Calu3 (cell line): Measurements from ENCODE around the gene MS4A18. TPM values are rescaled to one million over a fixed set of nuclear protein-coding genes. Genes with fewer than 3 reads are reported as not detected.

Experiments used
- BruUV-seq: library from RNA; stranded (reverse); fragments of 400-500 nt; replicated peaks from 2 replicates; lab custom pipeline; 2021; lab: Mats Ljungman, UMichigan
- CTCF ChIA-PET: fragments of 300-600 bp; sonication (Branson Sonifier 250); formaldehyde crosslinking; loops from one replicate; lab custom pipeline; 2022; ENCODE audit warnings: antibody characterized with exemption; lab: Charles Lee
- DNase-seq: peaks from one replicate; pipeline ENCODE4 v3.0.0; 2022
- H3K27ac Mint-ChIP-seq: one replicate; pipeline ENCODE4 v1.8.0; 2022; ENCODE audit warnings: mixed read lengths; ENCODE audit not compliant: unreplicated experiment
- H3K27me3 Mint-ChIP-seq: one replicate; pipeline ENCODE4 v1.8.0; 2022; ENCODE audit warnings: mixed read lengths; ENCODE audit not compliant: unreplicated experiment
- H3K36me3 Mint-ChIP-seq: one replicate; pipeline ENCODE4 v1.8.0; 2022; ENCODE audit warnings: mild to moderate bottlenecking, moderate library complexity, mixed read lengths; ENCODE audit not compliant: insufficient read depth, unreplicated experiment
- H3K4me1 Mint-ChIP-seq: one replicate; pipeline ENCODE4 v1.8.0; 2022; ENCODE audit warnings: mild to moderate bottlenecking, low read depth, mixed read lengths; ENCODE audit not compliant: unreplicated experiment
- H3K4me3 Mint-ChIP-seq: one replicate; pipeline ENCODE4 v1.8.0; 2022; ENCODE audit warnings: mild to moderate bottlenecking, low read depth, moderate library complexity, mixed read lengths; ENCODE audit not compliant: unreplicated experiment
- H3K9me3 Mint-ChIP-seq: one replicate; pipeline ENCODE4 v1.8.0; 2022; ENCODE audit warnings: low read depth, mixed read lengths; ENCODE audit not compliant: unreplicated experiment
- intact Hi-C: fragments of 100-400 bp; cut with micrococcal nuclease; formaldehyde crosslinking; loops from one replicate; pipeline ENCODE4 v1.10.0; 2022; ENCODE audit not compliant: unreplicated experiment
- total RNA-seq: library from RNA; stranded (reverse); gene quantifications from 2 replicates; pipeline ENCODE4 v1.2.3, GENCODE V29; 2022
- TF ChIP-seq, protein P1 (sequence below): fragments of 200-600 bp; IDR thresholded peaks from one replicate; pipeline ENCODE4 v1.8.0; 2022; ENCODE audit warnings: antibody characterized with exemption; ENCODE audit not compliant: unreplicated experiment

MS4A18 gene
- total RNA-seq, 1 experiment from 2014 or later, result not detected

DNA sequence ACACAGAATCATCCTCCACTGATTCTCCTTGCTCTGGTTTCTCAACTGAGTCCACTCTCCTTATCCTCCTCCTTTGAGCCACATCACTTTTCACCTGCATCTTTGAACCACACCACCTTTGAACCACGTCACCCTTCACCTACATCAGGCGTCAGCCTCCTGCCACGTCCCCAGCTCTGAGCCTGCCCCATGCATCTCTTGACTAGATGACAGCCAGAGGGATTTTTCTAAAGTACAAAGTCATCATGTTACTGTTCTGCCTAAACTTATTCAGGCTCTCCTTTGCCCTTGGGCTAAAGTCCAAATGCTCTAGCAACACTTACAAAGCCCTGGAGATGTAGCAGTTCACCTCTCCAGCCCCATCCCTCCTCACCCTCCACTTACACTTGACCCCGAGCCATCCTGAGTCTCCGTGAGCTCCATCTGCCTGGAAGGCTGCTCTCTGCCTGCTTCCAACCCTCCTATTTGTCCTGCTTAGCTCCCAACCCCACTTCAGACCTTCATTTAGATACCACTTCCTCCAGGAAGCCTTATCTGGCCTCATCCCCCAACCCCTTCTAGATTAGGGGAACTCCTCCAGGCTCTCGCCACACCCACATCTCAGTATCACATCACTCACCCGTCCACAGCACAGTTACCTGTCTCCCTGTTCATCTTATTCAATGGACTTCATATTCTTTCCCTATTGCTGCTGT, 56.9 kb downstream of the MS4A18 start:
- TF ChIP-seq, protein P1, sequence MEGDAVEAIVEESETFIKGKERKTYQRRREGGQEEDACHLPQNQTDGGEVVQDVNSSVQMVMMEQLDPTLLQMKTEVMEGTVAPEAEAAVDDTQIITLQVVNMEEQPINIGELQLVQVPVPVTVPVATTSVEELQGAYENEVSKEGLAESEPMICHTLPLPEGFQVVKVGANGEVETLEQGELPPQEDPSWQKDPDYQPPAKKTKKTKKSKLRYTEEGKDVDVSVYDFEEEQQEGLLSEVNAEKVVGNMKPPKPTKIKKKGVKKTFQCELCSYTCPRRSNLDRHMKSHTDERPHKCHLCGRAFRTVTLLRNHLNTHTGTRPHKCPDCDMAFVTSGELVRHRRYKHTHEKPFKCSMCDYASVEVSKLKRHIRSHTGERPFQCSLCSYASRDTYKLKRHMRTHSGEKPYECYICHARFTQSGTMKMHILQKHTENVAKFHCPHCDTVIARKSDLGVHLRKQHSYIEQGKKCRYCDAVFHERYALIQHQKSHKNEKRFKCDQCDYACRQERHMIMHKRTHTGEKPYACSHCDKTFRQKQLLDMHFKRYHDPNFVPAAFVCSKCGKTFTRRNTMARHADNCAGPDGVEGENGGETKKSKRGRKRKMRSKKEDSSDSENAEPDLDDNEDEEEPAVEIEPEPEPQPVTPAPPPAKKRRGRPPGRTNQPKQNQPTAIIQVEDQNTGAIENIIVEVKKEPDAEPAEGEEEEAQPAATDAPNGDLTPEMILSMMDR, result no peak
- BruUV-seq, result no TSS peak
- peaks cover 14% of the 10 kb centered on the region for H3K27me3 Mint-ChIP-seq
- intact Hi-C loops, result no loop called here
- no peaks in the 10 kb centered on the region for H3K9me3 Mint-ChIP-seq
- H3K27ac Mint-ChIP-seq, result no peak overlapping the region
- CTCF ChIA-PET, result interaction anchor here (0.6 kb wide), 1 partner anchor 30 kb away, joined by 6 read pairs; no protein-coding TSS in a partner anchor
- peaks cover 11% of the 10 kb centered on the region for H3K4me1 Mint-ChIP-seq
- H3K36me3 Mint-ChIP-seq, result no peaks in the 10 kb centered on the region
- H3K4me3 Mint-ChIP-seq, result no peak overlapping the region
- no peak for DNase-seq

DNA sequence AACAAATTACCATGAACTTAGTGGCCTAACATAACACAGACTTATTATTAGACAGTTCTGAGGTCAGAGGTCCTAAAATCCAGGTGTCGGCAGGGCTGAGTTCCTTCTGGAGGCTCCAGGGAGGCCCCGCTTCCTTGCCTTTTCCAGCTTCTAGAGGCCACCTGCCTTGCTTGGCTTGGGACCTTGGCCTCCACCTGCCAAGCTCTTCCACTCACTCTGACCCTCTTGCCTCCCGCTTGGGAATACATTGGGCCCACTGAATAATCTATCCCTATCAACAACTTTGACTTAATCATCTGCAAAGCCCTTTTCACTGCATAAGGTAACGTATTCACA, 57.4 kb downstream of the MS4A18 start:
- CTCF ChIA-PET, result interaction anchor here (0.6 kb wide), 1 partner anchor 30 kb away, joined by 6 read pairs; no protein-coding TSS in a partner anchor
- H3K36me3 Mint-ChIP-seq, result no peaks in the 10 kb centered on the region
- H3K4me1 Mint-ChIP-seq, result peaks cover 10% of the 10 kb centered on the region
- H3K27me3 Mint-ChIP-seq, result peaks cover 19% of the 10 kb centered on the region
- no peak for DNase-seq
- intact Hi-C loops, result no loop called here
- BruUV-seq, result no TSS peak
- H3K4me3 Mint-ChIP-seq, result no peak overlapping the region
- H3K9me3 Mint-ChIP-seq, result no peaks in the 10 kb centered on the region
- H3K27ac Mint-ChIP-seq, result no peak overlapping the region
- TF ChIP-seq, protein P1, result no peak

DNA sequence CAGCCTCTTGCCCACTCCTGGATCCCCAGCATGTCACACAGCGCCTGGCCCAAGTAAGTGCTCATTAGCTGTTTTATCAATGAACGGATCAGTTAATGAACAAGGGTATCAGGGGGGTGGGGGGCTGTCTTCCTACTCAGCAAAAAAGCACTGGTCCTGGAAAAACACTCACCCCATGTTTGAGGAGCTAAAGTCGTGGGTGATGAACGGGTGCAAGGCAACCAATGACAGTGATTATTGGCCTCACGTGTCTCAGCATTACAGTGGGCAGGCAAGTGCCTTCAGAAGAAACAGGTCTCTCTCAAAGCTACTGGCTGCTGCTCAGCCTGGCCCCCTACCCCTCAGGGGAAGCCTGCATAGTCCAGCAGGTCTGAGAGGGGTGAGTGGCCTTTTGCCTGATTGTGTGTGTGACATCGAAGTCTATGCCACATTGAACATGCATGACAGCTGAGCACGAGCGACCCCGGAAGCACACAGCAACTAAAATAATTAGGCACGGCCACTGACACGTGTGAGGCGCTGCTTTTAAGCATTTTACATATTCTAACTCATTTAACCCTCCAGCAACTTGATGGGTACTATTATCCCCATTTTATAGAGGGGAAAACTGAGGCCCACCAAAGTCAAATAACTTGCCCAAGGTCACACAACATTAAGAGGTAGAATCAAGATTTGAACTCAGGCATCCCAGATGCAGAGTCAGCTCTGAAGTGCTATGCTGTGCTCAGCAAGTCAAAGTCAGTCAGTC, 58.0 kb downstream of the MS4A18 start:
- Mint-ChIP-seq H3K27me3 (peaks cover 19% of the 10 kb centered on the region), H3K4me1 (peaks cover 4% of the 10 kb centered on the region), H3K4me3 (no peak overlapping the region), H3K27ac (no peak overlapping the region), H3K9me3 (no peaks in the 10 kb centered on the region), H3K36me3 (no peaks in the 10 kb centered on the region)
- BruUV-seq, result no TSS peak
- CTCF ChIA-PET, result interaction anchor here (0.6 kb wide), 1 partner anchor 29 kb away, joined by 6 read pairs; no protein-coding TSS in a partner anchor
- intact Hi-C loops, result no loop called here
- no peak for DNase-seq
- TF ChIP-seq, protein P1, result no peak

DNA sequence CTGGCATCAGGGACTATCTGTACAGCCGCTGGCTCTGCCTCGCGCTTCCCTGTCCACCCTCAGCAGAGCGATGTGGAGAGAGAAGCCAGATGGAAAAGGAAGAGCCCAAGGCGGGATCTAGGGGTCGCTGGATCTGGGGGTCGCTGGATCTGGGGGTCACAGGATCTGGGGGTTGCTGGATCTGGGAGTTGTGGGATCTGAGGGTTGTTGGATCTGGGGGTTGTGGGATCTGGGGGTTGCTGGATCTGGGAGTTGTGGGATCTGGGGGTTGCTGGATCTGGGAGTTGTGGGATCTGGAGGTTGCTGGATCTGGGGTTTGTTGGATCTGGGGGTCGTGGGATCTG, 58.6 kb downstream of the MS4A18 start:
- no peak overlapping the region for H3K4me3 Mint-ChIP-seq
- H3K4me1 Mint-ChIP-seq, result no peaks in the 10 kb centered on the region
- TF ChIP-seq, protein P1, result no peak
- H3K27ac Mint-ChIP-seq, result no peak overlapping the region
- CTCF ChIA-PET, result no interaction called here
- peaks cover 19% of the 10 kb centered on the region for H3K27me3 Mint-ChIP-seq
- H3K9me3 Mint-ChIP-seq, result no peaks in the 10 kb centered on the region
- H3K36me3 Mint-ChIP-seq, result no peaks in the 10 kb centered on the region
- no TSS peak for BruUV-seq
- no peak for DNase-seq
- intact Hi-C loops, result no loop called here
